NCI-H524 treated with DMSO at 0.1 percent for 48 hours (cell line): ENCODE results near the gene PEX10.
"Not testable (repeated sequence)": the region's sequence is repeated elsewhere in the genome, so short reads cannot be mapped to it uniquely, and the experiment has no call there.

ENCODE experiments used
- DNase-seq: peaks from one replicate; lab custom pipeline; 2025; lab: John Stamatoyannopoulos, UW

PEX10 gene

DNA sequence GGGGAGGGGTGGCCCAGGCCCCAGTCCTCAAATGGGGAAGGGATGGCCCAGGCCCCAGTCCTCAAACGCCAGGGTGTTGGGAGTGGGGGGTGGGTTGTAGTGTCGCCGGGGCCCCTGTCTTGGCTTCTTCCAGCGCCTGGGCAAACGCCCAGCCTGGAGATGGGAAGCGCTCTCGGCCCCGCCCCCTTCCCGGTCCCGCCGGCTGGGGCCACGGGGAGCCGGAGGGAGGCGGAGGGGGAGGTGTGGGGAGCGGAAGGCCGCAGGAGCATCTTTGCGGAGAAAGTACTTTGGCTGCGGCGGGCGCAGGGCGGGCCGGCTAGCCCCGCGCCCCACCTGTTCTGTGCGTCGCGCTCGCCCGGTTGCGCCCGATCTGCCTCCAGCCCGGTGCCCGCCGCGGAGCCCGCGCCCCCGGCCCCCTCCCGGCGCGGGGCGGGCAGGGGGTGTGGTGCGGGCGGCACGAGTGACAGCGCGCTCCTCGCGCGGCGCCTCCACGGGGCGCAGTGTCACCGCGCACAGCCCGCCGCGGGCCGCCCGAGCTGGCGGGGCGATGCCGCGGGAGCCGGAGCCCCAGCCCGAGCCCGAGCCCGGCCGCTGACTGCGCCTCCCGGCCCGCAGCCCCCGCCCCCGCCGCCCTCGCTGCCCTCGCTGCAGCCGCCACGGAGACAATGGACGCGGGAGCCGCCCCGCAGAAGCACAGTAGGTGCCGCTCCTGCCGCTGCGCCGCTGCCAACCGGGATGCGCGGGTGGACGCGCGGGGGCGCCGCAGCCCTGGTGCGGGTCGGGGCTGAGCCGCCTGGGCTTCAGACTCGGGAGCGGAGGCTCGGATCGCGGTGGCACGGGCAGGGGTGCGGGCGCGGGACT is 31.1 kb upstream of the PEX10 start:
- no peak for DNase-seq

DNA sequence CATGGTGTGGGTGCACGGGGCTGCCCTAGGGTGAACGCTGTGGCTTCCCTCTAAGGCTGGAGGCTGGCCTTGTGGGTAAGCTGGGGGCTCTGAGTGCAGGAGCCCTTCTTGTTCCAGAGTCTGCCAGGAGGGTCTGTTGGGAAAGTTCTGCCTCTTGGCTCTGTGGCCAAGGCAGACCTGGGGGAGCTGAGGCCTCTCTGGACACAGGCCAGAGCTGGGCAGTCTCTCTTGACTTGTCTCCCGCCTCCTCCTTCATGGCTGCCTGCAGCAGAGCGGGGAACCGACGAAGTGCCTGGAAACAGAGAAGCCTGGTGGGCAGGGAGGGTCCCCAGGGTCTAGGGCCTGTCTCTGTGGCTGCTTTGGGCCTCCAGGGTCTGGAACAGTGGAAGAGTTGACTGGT is 30.3 kb upstream of the PEX10 start:
- DNase-seq, result no peak

DNA sequence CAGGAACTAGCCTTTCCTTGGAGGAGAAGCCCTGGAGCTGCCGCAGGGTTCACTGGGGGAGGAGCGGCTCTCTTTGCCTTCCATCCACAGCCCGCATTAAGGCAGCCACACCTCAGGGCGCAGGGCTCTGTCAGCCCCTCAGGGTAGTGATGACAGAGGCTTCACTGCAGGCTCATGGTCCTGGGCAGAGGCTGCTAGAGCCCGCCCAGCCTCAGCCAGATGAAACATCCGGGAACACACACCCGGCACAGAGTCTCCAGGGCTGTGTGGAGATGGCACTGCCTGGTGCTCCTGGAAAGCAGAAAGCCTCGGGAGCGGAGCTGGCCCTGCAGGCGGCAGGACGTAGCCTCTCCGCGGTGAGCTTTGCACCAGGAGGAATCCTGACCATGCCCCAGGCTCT is 29.4 kb upstream of the PEX10 start:
- no peak for DNase-seq

DNA sequence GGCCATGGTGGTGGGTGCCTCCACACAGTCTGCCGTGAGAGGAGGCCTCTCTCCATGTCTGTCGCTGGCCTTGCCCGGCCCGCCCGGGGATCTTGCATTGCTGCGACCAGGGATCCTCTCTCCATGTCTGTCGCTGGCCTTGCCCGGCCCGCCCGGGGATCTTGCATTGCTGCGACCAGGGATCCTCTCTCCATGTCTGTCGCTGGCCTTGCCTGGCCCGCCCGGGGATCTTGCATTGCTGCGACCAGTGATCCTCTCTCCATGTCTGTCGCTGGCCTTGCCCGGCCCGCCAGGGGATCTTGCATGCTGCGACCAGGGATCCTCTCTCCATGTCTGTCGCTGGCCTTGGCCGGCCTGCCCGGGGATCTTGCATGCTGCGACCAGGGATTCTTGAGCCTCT is 28.0 kb upstream of the PEX10 start:
- not testable (repeated sequence) for DNase-seq

DNA sequence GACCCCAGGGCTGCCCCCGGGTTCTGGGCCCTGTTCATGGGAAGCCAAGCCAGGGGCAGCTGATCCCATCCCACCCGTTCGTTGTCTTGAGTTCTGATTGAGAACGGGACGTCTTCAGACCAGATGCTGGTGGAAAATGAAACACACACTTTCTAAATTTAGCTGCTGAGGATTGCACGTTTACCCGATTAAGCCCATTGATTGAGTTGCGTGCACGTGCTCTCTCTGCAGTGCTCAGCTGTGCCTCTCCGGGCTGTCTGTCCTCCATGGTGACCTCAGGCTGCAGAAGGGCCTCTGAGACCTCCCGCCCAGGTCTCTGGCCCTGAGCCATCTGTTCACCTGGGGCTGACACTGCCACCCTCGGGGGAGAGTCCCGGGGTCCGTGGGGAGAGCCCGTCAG is 27.0 kb upstream of the PEX10 start:
- no peak for DNase-seq

DNA sequence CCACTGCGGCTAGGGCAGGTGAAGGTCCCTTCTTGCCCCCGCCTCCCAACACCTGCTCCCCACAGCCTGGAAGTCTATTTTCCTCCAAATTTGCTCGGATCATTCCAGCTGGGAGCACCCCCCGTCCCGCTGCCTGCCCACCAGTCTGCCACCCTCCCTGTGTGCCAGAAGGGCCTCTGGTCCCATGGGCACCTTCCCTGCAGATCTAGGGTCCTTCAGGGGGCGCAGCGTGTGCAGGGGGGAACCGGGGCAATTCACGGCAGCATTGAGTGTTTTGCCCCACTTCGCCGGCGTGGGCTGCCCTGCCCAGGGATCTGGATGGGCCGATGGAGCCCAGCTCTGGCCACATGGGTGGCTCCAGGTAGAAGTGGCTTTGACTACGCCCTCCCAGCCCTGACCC is 26.3 kb upstream of the PEX10 start:
- no peak for DNase-seq

DNA sequence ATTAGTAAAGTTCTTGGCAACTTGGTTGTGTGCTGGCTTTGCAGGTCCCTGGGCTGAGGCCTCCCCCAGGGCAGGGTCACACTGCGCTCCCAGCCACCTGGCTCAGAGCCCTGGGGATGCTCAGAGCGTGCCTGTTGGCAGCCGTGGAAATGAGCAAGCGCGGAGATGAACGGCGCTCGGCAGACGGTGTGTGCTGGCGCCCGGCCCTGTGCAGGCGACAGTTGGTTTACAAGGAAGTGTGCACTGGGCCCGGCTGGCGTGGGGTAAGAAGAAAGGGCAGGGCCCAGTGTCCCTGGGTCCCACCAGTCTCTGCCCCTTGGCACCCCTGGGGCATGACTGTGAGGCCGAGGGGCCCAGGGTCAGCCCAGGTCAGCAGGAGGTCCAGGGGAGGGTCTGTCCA is 25.7 kb upstream of the PEX10 start:
- DNase-seq, result no peak

DNA sequence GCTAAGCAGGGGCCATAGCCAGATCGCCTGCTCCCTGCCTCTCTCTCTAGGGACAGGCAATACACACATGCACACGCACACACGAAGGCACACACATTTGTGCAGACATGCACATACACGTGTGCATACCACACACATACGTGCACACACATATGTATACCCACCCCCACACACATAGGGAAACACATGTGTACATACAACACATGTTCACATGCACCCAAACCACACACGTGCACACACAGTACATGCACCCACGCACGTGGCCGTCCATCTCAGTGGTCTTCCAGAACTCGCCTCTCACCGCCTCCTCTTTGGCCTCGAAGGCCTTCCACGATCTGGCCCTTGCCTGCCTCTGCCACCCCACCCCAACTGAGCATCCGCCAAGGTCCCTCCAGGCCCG is 25.3 kb upstream of the PEX10 start:
- no peak for DNase-seq

DNA sequence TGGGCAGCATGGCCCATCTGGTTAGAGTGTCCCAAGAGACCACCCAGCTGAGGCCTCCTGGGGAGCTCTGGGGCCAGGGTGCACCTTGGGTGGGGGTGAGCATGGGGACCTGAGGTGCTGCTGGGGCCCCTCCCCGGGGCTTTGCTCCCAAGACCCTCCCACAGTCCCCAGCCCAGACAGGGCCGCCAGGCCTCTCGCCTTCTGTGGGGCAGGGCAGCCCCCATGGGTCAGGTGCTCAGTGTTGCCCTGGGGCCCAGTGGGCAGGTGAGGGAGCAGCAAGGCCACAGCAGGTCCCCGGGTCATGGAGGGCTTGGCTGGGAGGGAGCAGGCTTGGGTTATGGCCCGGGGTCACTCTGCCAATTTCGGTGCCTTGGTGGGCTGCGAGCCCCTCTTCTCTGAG is 24.5 kb upstream of the PEX10 start:
- DNase-seq, result no peak

DNA sequence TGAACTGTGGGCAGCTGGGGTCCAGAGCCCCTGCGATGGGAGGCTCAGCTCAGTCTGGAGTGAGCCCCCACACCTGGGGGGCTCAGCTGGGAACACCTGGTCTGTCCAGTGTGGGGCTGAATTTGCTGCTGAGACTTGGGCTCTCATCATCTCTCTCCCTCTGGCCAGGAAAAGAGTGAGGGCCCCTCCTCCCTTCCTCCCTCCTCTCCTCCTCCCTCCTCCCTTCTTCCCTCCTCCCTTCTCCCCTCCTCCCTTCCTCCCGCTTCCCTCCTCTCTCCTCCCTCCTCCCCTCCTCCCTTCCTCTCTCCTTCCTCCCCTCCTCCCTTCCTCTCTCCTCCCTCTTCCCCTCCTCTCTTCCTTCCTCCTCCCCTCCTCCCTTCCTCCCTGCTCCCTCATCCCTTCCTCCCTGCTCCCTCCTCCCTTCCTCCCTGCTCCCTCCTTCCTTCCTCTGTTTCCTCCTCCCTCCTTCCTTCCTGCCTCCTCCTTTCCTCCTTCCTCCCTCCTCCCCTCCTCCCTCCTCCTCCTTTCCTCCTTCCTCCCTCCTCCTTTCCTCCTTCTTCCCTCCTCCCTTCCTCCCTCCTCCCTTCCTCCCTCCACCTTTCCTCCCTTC is 23.5 kb upstream of the PEX10 start:
- DNase-seq, result no peak

DNA sequence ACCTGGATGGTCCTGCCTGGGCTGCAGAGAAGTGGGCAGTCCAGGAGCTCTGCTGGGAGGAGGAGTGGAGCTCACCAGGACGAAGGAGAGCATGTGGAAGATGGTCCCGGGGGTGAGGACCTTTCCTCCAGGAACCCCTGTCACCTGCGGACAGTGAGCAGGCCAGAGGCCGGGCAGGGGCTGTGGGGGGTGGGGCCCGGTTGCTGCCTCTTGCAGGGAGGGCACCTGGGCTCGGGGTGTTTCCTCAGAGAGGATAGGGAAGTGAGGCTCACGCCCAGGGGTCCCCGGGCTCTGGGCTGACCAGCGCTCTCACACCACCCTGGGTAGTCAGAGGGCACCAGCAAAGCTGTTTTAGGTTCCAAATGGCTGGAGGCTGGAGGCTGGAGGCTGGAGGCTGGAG is 22.7 kb upstream of the PEX10 start:
- no peak for DNase-seq

DNA sequence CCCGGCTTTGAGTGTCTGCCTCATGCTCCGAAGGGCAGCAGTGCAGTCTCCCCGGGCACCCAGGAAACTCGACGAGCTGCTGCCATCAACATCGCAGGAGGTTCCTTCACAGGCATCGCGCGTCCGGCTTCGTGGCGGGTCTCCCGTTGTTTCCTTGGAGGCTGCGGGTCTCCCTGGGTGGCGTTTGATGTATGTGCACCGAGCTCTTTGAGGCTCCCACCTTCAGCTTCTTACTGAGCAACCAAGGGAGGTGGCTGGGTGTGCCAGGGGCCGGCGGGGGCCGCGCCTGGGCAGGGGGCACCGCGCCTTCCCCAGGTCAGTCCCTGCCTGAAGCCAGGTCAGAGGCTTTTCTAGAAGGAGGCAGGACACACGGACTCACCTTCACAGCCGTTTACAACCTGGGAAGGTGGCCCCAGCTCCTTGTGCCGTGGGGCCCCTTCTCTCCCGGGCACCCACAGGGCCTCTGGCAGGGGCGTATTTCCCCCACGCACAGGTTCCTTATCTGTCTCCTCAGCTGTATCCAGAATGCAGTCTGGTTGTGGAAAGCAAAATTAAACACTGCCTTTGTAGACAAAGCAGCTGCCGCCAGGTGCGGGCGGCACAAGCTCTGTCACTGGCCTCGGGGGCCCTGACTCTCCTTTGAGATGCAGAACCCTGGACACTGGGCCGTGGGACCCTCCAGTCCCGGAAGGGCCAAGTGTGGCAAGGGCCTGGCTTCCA is 21.7 kb upstream of the PEX10 start:
- no peak for DNase-seq

DNA sequence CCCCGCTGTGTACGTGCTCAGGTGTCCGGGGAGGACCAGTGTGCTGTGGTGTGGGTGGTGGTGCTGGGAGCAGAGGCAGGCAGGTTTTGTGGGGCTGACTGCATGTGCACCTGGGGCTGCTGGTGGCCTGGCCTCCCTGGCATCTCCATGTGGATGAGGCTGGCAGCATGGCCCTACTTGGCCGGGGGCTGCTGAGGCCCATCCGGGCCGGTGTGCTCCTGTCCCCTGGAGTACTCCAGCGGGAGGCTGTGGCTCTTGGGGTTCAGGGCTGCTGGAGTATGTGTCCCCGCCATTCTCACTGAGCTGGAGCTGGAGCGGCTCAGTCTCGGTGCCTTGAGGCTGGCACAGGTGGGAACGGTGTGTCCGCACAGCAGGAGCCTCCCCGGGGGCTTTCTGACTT is 20.8 kb upstream of the PEX10 start:
- no peak for DNase-seq

DNA sequence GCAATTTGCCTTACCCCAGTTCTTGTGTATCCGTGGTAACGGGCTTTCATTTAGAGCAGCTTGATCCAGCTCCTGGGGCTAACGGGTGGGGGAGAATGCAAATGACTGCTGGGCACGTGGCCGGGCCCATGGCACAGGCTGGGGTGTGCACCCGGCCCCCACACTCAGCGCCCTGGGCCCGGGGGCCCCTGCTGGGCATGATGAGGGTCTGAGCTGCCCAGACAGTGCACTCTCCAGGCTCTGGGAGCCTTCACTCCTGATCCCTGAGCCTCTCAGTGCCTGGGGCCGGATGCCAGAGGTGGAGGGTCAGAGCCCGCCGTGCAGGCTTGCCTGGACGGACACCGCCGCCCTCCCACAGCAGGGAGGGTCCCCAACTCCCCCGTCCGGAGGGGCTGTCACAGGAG is 20.1 kb upstream of the PEX10 start:
- no peak for DNase-seq

DNA sequence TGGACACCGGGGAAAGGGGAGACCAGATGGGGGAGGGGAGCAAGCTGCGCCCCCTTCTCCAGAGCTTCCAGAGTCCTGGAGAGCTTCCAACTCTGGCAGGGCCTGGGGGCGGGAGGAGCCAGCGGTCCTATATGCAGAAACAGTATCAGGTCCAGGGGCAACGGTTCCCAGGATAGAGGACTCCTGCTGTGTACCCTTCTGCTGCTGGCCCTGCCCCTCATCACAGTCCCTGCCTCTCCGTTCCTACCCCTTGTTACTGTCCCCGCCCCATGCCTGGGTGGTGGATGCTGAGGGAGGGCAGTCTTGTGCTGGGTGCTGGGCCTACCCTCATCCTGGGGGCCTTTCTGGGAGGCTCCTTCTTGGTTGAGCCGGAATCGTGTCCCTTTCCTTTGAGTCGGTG is 19.2 kb upstream of the PEX10 start:
- peak; percentile 57 for DNase-seq

DNA sequence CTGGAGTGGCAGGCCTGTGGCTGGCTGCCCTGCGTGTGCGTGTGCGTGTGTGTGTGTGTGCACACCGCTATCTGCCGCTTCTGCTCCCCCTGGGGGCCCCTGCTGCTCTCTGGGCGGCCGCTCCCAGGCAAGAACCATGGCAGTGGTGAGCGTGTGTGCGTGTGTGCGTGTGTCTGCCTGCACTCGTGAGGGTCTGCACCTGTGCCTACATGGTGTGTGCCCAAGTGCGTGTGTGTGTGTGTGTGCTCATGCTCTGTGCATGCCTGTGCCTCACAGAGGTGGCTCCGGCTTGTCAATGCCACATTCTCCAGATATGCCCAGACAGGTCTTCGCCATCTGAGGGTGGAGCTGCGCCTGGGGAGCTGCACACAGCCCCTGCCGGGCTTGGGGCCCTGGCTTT is 18.7 kb upstream of the PEX10 start:
- DNase-seq, result no peak

DNA sequence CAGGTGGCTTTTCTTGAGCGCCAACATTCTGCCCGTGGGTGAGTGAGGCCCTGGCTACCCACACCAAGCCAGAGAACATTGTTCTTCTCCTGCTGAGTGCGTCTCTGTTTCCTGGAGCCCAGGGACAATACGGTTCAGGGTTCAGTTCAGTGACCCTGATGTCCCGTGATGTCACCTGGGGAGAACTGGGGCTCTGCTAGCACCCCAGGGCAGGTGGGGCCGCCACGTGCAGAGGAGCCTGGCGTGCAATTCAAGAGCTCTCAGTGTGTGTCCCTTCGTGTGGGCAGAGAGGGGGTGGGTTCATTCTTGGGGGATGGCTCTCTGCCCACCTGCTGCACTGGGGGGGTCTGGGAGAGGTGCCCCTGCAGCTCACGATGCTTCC is 18.2 kb upstream of the PEX10 start:
- DNase-seq, result no peak

DNA sequence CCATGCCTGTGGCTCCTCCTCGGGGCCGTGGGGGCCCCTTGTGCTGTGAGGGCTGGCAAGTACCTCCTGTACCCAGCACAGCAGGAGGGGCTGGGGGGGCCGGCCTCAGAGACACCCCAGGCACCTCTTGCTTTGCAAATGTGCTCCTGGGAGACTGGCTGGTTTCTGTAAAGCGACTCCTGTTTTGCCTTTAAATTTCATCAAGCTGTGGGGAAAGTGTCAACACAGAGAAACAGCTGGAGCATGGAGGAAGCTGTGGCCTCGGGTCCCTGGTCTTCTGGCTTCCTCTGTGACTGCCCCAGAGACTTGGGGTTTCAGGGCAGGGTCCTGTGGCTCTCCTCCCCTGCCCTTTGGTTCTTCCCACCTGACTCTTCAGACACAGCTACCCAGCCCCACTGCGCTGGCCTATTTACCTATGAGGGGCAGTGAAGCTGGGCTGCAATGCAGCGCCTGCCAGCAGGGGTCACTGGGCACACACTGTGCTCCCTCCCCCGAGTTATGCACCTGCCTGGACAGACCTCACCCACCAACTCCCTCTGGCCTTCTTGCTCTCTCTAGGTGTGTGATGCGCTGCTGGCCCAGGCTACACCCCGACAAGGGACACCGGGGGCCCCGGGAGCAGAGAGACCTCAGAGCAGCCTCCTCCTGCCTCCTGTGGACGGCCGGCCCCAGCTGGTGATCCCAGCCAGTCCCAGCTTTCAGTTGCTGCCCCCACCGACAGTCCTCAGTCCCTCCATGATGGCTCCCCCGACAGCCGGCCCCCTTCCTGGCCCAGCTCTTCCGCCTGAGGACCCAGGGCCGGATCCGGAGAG is 17.6 kb upstream of the PEX10 start:
- DNase-seq, result no peak

DNA sequence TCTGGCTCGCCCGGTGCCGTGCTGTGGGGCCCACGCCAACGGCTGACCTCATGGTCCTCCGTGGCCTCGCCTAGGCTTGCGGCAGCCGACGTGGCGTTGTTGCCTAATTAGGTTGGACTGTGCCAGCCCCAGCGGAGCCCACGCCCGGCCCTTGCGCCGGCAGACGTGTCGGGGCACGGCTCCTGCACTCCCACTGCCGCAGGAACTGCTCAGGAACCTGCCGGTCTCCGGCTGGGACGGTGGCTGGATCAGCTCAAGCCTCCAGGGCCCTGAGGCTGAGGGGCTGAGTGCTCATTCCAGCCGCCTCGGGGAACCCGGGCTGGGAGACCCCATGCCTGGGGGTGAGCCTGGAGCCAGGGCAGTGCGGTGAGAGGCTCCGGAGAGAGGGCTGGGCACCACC is 16.1 kb upstream of the PEX10 start:
- no peak for DNase-seq

DNA sequence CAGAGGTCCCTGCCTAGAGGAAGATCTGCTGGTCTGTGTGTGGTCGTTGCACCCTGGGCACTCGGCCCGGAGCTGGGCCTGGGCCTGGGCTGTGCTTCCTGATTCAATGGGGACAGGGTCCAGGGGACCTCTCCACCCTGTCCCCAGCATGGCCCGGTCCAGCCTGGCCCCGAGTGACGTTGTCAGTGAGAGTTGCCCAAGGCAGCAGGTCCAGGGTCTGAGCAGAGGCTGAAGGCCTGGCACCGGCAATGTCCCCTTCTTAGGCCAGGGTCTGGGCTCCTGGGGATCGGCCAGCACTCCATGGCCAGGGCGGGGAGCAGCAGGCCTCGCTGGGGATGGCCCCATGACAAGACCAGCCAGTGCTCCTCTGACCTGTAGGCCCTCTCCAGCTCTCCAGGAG is 15.6 kb upstream of the PEX10 start:
- DNase-seq, result no peak

DNA sequence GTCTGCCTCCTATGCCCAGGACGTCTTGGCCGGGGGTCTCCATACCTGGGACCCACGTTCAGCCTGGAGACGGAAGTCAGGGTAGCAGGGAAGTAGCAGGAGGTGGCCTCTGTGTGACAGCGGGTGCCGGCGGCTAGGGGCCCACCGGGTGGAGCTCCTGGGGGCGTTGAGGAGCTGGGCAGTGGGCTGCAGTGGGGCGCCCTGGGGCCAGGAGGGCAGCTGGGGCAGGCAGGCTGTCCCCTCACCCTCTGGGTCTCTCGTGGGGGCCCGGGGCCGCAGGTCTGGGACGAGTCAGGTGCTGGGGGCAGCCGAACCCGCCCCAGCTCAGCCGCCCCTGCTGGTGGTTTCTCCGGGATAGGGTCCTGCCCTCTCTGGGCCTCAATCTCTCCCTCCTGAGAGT is 14.7 kb upstream of the PEX10 start:
- no peak for DNase-seq

DNA sequence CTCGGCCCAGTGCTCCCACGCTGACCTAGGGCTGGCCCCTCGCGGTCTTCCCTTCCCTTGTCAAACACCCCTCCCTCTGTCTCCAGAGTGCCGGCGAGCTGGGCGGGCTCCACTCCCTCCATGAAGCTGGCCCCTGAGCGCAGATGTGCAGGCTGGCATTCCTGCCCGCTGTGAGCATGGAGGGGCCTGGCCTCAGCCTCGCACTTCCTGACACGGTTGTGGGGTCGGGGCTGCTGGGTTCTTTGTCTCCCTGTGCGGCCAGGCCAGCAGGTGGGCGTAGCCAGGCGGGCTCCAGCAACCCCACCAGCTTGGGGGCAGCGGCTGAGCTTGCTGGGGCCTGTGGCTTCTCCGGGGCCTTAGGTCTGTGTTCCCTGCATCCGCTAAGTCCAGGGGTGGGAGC is 14.2 kb upstream of the PEX10 start:
- no peak for DNase-seq

DNA sequence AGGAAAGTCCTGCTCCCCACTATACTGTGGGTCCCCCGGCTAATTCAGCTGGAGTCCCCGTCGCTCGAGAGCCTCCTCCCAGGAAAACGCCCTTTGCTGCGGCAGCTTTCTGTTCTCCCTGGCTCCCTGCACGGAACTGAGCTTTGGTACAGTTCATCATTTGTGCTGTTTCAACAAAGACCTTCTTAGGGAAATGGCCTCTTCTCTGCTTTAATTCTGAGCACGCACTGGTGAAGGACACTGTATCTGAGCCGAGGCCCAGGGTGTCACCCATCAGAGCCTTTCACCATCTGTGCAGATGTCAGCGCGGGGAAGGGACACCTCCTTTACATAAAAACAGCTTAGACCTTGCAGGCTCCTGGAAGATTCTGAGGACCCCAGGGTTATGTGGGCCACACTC is 13.5 kb upstream of the PEX10 start:
- no peak for DNase-seq
